Adrenal gland (tissue), 12 donors: ENCODE results near the gene NKX2-8. TPM values are rescaled to one million over a fixed set of nuclear protein-coding genes. Genes with fewer than 3 reads are reported as not detected.

Experiments
- DNase-seq, 7 donors: peaks; one replicate each; pipeline ENCODE4 v3.0.0-alpha.2; 2019 to 2020
- H3K27ac ChIP-seq, 5 donors: fragments of 200-600 bp; sonication (generic) in 4 of 5; 1 replicate in 3 of 5; 2 replicates in 2 of 5; pipeline versions ENCODE4 v1.5.1 to v1.8.0; 2016 to 2020; ENCODE audit warnings: mild to moderate bottlenecking in 1 of 5
- H3K27me3 ChIP-seq: fragments of 200-600 bp; 2 replicates; pipeline ENCODE4 v1.8.0; 2021
- H3K36me3 ChIP-seq, 2 donors: fragments of 200-600 bp; replicated peaks in 1 of 2; 1 replicate in 1 of 2; 2 replicates in 1 of 2; pipeline versions ENCODE4 v1.5.1 to v1.8.0; 2018 to 2022
- H3K4me1 ChIP-seq, 2 donors: fragments of 200-600 bp; replicated peaks in 1 of 2; 1 replicate in 1 of 2; 2 replicates in 1 of 2; pipeline versions ENCODE4 v1.5.1 to v1.8.0; 2018 to 2021
- H3K4me3 ChIP-seq, 4 donors: fragments of 200-600 bp; sonication (generic) in 3 of 4; one replicate each; pipeline ENCODE4 v1.5.1; 2016 to 2018
- H3K9me3 ChIP-seq, 3 donors: fragments of 200-600 bp; sonication (generic) in 1 of 3; replicated peaks in 1 of 3; 1 replicate in 2 of 3; 2 replicates in 1 of 3; pipeline versions ENCODE4 v1.5.1 to v1.8.0; 2016 to 2021
- CTCF ChIP-seq, 6 experiments: fragments of 450-650 bp in 4 of 6; fragments of 200-600 bp in 2 of 6; sonication (generic) in 1 of 6; IDR thresholded peaks; 1 replicate in 5 of 6; 2 replicates in 1 of 6; pipeline versions ENCODE4 v1.5.1 to v1.8.0; 2016 to 2021; ENCODE audit warnings: antibody characterized with exemption in 6 of 6, mild to moderate bottlenecking in 2 of 6, moderate library complexity in 1 of 6
- POLR2A ChIP-seq, 2 donors: fragments of 450-650 bp; IDR thresholded peaks; one replicate each; pipeline ENCODE4 v1.6.1; 2017; ENCODE audit warnings: antibody characterized with exemption in 2 of 2, mild to moderate bottlenecking in 2 of 2, moderate library complexity in 1 of 2
- WGBS, 4 donors: extraction: QIAGEN DNeasy Blood & Tissue Kit in 2 of 4; methylation state at CpG; one replicate each; pipeline versions ENCODE4 v1.1.5 to v1.1.7; 2013 to 2017; 5-methylcytosine and 5-hydroxymethylcytosine counted together
- intact Hi-C, 2 donors: fragments of 100-400 bp; cut with DNase I; formaldehyde crosslinking; loops; one replicate each; pipeline versions ENCODE4 v1.14.1 to v1.15.0; 2022 to 2023
- polyA plus RNA-seq, 3 donors: library from polyadenylated mRNA; stranded (reverse); fragments of 200-250 nt in 2 of 3; fragments of 350-450 nt in 1 of 3; fragmentation: Illumina TruSeq in 1 of 3; extraction: RNeasy Lipid Tissue Mini Kit (QIAGEN cat#74804) in 1 of 3; gene quantifications; one replicate each; pipeline ENCODE4 v1.2.3, GENCODE V29; 2013 to 2014
- total RNA-seq, 9 donors: library from RNA; depleted of rRNA in 4 of 9; stranded (reverse); fragments of >200 nt in 4 of 9; fragments of 120-200 nt in 1 of 9; fragmentation: NEBNext Ultra II Directional in 1 of 9; extraction: Animal tissue kit (Norgen Biotek cat#: 25700) in 1 of 9; gene quantifications; one replicate each; pipeline versions ENCODE4 v1.1.0 to v1.2.4, GENCODE V29; 2013 to 2023
- donor health status: healthy with polysubstance abuse.
- donor health status: Bipolar disorder and iron deficiency.
- donor health status: DM: yes; HTN: yes; CAD: no.
- donor health status: DM: no; HTN: no; CAD: no.
- donor health status: DM: no; HTN: no; CAD: no.
- donor health status: DM: yes; HTN: yes; CAD: no.

NKX2-8 gene
- total and polyA plus RNA-seq, 12 donors, result not detected

GRCh38 chr14:36579573-36580140 lies 2.8 kb downstream of the NKX2-8 start:
- no peak for DNase-seq
- H3K27ac ChIP-seq, result no peak overlapping the region
- no peak for TF ChIP-seq POLR2A (IDR thresholded peaks at IDR 0.05)
- no peak for TF ChIP-seq CTCF (IDR thresholded peaks at IDR 0.05)
- H3K36me3 ChIP-seq, result no peaks in the 10 kb centered on the region
- H3K4me3 ChIP-seq, result no peak overlapping the region
- H3K4me1 ChIP-seq, result peaks cover 6 to 21% of the 10 kb centered on the region in 2 donors
- H3K27me3 ChIP-seq, result peaks cover 72% of the 10 kb centered on the region
- H3K9me3 ChIP-seq, result no peaks in the 10 kb centered on the region
- 7 to 12% (median 8%) methylated on average over 13 to 22 of the region's 22 CpGs for WGBS, 4 donors
- intact Hi-C loops, result no loop called here

- H3K36me3 ChIP-seq, result no peaks in the 10 kb centered on the region
- H3K4me1 ChIP-seq, result peaks cover 6 to 21% of the 10 kb centered on the region in 2 donors
- TF ChIP-seq CTCF (IDR thresholded peaks at IDR 0.05), result no peak
- TF ChIP-seq POLR2A (IDR thresholded peaks at IDR 0.05), result no peak
- 26 to 47% (median 43%) methylated on average over 4 of the region's 4 CpGs for WGBS, 4 donors
- H3K9me3 ChIP-seq, result no peaks in the 10 kb centered on the region
- intact Hi-C loops, result no loop called here
- DNase-seq, result no peak
- no peak overlapping the region for H3K4me3 ChIP-seq
- H3K27me3 ChIP-seq, result peaks cover 67% of the 10 kb centered on the region
- no peak overlapping the region for H3K27ac ChIP-seq
Observed at GRCh38 chr14:36579001-36579555, 3.3 kb downstream of the NKX2-8 start.

GRCh38 chr14:36570065-36570464 lies 12.3 kb downstream of the NKX2-8 start:
- peaks cover 2% of the 10 kb centered on the region for H3K27me3 ChIP-seq
- no peak overlapping the region for H3K4me3 ChIP-seq
- no peaks in the 10 kb centered on the region for H3K36me3 ChIP-seq
- no peak for DNase-seq
- WGBS, 4 donors, result 32 to 51% (median 40%) methylated on average over 2 of the region's 2 CpGs
- H3K27ac ChIP-seq, result no peak overlapping the region
- TF ChIP-seq CTCF (IDR thresholded peaks at IDR 0.05) (no peak), POLR2A (IDR thresholded peaks at IDR 0.05) (no peak)
- no peaks in the 10 kb centered on the region for H3K4me1 ChIP-seq
- no peaks in the 10 kb centered on the region for H3K9me3 ChIP-seq
- intact Hi-C loops, result no loop called here

- TF ChIP-seq CTCF (IDR thresholded peaks at IDR 0.05), result peak; percentile 26 to 70 (median 45)
- no peak for TF ChIP-seq POLR2A (IDR thresholded peaks at IDR 0.05)
- Histone ChIP-seq H3K9me3 (no peaks in the 10 kb centered on the region), H3K4me3 (no peak overlapping the region), H3K4me1 (no peaks in the 10 kb centered on the region), H3K27me3 (peaks cover 26% of the 10 kb centered on the region), H3K36me3 (no peaks in the 10 kb centered on the region), H3K27ac (no peak overlapping the region)
- WGBS, 4 donors, result 55 to 57% (median 56%) methylated on average over 9 of the region's 9 CpGs
- DNase-seq, result peak in 2 of 7 donors; percentile 13 to 31
- intact Hi-C loops, result loop anchor here (10.0 kb wide), 1 partner anchor 48 kb away; no protein-coding TSS in a partner anchor
Observed at GRCh38 chr14:36556811-36557433, 25.5 kb downstream of the NKX2-8 start.
